NOMO-1 treated with dmso at 0.1 percent for 144 hours (cell line): Measurements from ENCODE around the gene AKAP8.
"Not testable (repeated sequence)": the region's sequence is repeated elsewhere in the genome, so short reads cannot be mapped to it uniquely, and the experiment has no call there.

Experiments
- DNase-seq: peaks from one replicate; lab custom pipeline; 2025; ENCODE audit not compliant: unreplicated experiment; lab: John Stamatoyannopoulos, UW

Gene AKAP8

GRCh38 chr19:15374105-15374651 is 5.4 kb downstream of the AKAP8 start:
- no peak for DNase-seq

DNA sequence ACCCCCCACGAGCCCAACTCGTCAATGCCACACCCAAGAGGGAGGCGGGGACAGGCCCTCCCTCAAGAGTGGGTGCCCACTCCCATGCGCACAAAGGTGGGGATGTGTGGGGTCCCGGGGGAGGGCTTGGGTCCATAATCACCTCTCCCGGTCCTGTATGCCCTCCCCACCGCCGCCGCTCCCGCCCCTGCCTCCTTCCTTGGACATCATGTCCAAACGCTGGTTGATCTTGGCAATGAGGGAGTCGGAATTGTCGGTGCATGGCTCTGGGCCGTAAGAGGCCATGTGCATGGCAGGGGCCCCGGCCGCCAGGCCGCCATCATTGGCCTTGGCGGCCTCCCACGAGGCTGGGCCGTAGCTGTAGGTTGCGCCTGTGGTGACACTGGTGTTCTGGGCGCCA is 5.9 kb downstream of the AKAP8 start:
- DNase-seq: no peak

DNA sequence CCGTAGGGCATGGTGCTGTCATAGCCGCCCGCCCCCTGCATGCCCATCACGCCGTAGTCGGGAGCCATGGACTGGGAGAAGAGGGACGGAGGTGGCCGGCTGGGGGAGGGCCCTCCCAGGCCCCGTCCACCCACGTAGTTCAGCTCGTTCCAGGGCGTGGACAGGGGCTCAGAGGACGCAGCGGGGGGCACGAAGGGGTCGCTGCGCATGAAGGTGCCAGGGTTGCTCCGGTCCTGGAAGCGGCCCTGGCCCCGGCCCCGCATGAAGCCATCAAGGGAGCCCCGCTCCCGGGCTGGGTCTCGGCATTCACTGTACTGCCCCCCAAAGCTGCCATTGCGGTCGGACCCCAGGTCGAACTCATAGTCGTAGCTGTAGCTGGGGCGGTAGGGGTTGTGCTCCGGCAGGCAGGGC is 6.7 kb downstream of the AKAP8 start:
- no peak for DNase-seq

- DNase-seq: peak; percentile 66
Observed at GRCh38 chr19:15372470-15372869, 7.1 kb downstream of the AKAP8 start.

GRCh38 chr19:15371786-15372380 is 7.7 kb downstream of the AKAP8 start:
- DNase-seq: no peak

- no peak for DNase-seq
Observed at GRCh38 chr19:15371119-15371518, 8.5 kb downstream of the AKAP8 start.

- DNase-seq: no peak
Observed at GRCh38 chr19:15369594-15369891, 10.0 kb downstream of the AKAP8 start.

DNA sequence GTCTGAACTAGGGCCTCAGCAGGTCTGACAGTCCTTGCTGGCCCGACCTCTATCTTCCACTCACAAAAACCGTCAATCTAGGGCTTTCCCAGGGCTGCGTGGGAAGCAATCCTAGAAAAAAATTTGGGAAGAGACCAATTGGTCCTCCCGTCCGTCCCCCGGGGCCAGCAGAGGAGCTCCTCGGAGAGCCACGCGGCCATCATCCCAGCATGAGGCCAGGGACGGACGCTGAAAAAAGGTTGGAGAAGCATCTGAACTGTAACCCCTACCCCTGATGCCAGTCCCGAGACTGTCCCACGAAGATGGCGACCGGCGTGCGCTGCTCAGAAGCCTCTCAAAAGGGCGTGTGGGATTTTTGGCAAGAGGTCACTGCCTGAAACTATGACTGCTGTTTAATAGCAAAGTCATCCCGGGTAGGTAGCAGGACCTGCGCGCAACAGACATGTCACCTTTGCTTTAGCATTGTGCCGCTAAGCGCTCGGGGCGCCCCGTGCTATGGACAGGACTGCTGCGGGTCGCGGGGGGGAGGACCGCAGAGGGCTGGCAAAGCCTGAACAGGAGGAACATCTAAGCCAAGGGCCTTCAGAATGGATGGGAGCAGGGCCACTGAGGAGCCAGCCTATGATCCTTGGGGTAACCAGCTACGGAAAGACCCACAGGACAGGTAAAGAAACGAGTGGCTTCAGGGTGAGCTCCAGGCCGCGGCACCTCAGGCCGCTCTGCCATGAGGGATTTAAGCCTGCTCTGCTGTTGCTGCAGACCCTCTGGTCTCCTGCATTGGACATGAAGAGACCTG is 10.6 kb downstream of the AKAP8 start:
- no peak for DNase-seq

- no peak for DNase-seq
Observed at GRCh38 chr19:15368051-15368632, 11.4 kb downstream of the AKAP8 start.

DNA sequence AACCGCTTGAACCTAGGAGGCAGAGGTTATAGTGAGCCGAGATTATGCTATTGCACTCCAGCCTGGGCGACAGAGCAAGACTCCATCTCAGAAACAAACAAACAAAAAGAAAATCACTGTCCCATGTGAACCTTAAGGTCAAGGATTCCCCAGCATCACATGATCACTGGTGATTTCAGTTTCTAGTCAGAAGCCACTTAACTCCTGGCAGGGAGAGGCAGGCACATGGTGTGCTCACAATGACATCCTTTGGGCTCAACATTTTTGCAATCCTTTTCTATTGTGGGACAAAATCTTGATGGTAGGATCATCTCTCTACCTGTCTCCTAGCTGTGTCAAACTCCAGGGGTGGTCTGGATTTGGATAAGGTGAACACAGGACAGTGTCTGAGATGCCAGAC is 12.1 kb downstream of the AKAP8 start:
- DNase-seq: no peak

DNA sequence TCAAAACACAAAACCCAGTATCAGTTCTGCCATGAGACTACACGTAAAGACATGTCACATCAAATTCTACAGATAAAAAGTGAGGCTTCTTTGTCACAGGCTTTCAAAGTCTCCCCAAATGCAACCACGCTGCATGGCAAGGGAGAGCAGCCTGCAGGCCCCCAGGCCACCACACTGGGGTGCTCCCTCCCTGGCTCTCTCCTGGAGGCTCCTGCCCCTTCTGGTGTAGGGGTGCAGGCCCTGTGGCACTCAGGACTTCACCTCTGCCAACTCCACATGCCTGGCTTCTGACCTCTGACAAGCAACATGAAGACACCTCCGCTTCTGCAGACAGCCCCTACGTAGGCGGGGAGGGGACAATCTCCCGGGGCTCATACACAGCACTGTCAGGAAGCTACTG is 14.3 kb downstream of the AKAP8 start:
- DNase-seq: no peak

DNA sequence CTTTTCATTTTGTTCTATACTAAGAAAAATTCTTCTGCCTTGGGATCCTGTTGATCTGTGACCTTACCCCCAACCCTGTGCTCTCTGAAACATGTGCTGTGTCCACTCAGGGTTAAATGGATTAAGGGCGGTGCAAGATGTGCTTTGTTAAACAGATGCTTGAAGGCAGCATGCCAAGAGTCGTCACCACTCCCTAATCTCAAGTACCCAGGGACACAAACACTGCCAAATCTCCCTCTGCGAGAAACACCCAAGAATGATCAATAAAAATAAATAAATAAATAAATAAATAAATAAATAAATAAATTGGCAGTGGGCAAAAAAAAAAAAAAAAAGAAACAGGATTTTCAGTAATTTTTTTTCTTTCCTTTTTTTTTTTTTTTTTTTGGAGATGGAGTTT is 15.8 kb downstream of the AKAP8 start:
- not testable (repeated sequence) for DNase-seq

GRCh38 chr19:15363048-15363447 is 16.5 kb downstream of the AKAP8 start:
- DNase-seq: not testable (repeated sequence)

DNA sequence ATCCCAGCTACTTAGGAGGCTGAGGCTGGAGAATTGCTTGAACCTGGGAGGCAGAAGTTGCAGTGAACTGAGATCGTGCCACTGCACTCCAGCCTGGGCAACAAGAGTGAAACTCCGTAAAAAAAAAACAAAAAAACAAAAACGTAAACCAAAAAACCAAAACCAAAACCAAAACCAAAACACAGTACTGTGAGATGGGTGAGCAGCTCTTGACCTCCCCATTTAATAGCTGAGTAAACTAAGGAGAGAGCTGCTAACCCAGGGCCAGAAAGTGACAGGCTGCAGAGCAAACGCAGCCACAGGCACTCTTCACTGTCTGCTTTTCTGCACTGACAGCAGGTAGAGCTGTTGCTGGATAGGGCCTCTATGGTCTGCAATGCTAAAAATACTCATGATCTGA is 19.6 kb downstream of the AKAP8 start:
- DNase-seq: not testable (repeated sequence)

DNA sequence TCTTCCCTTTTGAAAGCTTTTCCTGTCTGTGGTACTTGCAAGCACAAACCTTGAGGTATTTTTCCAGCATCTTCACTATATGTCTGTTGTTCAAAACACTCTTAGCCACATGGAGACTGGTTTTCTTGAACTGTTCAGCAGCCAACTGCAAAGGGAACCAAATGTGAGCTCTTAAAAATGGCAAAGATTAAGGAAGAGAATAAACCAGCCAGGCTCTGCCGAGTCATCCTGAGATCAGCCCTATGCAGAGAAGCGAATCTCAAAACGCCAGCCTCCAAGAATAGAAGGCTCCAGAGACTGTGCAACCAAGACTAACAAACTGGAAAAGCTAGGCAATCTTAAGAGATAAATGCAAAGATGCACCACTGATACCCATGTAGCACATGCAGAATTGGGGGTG is 20.7 kb downstream of the AKAP8 start:
- DNase-seq: no peak

DNA sequence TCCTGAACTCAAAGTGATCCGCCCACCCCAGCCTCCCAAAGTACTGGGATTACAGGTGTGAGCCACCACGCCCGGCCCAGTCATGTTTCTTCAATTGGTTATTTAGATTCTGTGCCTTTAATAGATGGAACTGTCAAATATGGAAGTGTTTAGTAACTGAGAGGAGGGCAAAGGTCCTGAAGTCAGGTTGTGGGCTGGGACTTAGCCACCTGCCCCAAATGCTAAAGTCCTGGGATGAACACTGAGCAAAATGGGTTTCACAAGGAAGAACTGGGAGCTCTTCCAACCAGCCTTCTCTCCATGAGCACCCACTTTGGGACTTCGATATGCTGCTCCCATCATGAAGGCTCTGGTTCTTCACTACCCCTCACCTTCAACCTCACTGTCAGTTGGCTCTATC is 21.7 kb downstream of the AKAP8 start:
- no peak for DNase-seq

DNA sequence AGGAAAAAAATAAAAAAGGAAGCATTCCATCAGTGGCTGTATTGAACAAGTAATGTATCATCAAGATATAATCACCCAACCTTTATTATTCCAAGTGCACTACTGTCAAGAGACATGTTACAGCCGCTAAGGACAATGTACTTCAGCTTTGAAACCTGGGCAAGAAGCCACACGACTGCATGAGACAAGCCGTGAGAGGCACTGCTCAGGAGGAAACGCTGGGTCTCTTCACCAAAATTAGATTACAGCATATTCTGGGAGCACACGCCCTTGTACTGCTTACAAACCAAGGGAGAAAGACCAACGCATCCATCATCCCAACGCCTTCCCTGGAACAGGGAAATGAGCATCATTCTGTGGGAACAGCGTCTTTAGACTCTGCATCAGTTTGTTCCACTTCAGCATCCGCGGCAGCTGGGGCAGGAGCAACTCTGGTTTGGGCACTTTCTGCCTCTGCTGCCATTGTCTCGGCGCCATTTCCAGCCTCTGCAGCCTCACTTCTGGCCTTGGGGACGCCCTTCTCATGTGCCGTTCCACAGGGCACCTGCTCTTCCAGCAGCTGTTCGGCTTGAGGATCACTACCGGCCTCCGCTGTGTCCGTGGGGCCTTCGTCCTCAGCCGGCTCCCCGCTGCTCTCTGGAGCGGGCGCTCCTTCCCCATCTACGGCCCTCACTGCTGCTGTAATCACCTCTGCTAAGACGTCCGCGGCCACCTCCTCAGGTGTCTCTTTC is 24.9 kb downstream of the AKAP8 start:
- DNase-seq: no peak

DNA sequence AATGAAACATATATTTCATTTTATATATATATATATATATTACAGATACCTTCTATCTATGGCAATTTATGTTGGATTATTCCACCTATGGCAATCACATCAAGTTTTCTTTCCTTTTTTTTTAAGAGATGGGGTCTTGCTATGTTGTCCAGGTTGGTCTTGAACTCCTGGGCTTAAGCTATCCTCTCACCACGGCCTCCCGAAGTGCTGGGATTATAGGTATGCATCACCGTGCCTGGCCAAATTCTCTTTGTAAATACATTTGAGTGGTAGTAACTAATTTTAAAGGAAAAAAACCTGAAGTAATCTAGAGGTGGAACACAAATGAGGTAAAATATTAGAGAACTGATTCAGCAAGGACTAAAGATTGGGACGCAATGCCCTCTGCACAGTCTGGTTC is 25.7 kb downstream of the AKAP8 start:
- no peak for DNase-seq

GRCh38 chr19:15352535-15352934 is 27.1 kb downstream of the AKAP8 start:
- not testable (repeated sequence) for DNase-seq

DNA sequence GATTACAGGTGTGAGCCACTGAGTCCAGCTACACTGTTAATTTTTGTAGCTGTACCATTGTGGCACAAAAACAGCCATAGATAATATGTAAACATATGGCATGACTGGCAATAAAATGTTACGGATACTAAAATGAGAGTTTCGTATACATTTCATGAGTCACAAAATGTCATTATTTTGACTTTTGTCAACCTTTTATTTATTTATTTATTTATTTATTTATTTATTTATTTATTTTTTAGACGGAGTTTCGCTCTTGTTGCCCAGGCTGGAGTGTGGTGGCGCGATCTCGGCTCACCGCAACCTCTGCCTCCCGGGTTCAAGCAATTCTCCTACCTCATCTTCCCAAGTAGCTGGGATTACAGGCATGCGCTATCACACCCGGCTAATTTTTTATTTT is 38.3 kb downstream of the AKAP8 start:
- DNase-seq: not testable (repeated sequence)

DNA sequence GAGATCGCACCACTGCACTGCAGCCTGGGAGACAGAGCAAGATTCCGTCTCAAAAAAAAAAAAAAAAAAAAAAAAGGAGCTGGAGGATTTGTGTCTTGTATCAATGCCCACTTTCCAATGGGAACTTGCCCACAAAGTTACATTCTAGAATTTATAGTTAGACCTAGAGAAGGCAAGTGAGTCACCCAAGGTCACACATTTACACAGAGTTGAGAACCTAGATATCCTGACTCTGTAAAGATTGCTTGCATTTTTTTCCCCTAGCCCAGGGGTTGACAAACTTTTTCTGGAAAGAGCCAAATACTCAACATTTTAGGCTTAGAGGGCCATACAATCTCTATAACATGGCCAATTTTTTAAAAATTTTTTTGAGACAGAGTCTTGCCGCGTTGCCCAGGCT is 39.5 kb downstream of the AKAP8 start:
- DNase-seq: no peak

GRCh38 chr19:15337202-15337601 is 42.4 kb downstream of the AKAP8 start:
- DNase-seq: no peak
